ENCODE data around the gene KCNMA1.

Gene KCNMA1

GRCh38 chr10:77386365-77386764 is 251.2 kb downstream of the KCNMA1 start:
- TF ChIP-seq CTCF (IDR thresholded peaks at IDR 0.05; ENCODE audit: low read depth, low read length), result no peak
- in situ Hi-C loops (cut with HindIII; ENCODE audit: low sequenced_read_pairs), result no loop called here
- H3K4me3 ChIP-seq (ENCODE audit: low read depth, low read length), result no peak overlapping the region
- no peak for DNase-seq (ENCODE audit: low read depth, low spot score)

DNA sequence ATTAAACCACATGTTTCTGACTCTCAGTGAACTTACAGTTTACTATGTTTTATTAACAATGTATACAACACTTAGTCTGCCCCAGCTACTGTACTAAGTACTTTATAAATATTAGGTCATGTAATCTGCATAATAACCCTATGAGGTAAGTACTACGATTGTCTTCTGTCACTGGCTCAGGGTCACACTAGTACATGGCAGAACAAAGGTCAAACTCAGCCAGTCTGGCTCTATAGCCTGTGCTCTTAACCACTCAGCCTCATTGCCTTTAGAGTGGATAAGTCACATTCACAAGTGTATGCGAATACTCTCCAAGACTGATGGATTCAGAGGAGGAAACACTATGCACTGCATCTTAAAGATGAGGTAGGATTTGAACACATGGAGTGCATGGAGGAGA is 252.3 kb downstream of the KCNMA1 start:
- in situ Hi-C loops (cut with HindIII; ENCODE audit: low sequenced_read_pairs), result no loop called here
- no peak for TF ChIP-seq CTCF (IDR thresholded peaks at IDR 0.05; ENCODE audit: low read depth, low read length)
- no peak for DNase-seq (ENCODE audit: low read depth, low spot score)
- no peak overlapping the region for H3K4me3 ChIP-seq (ENCODE audit: low read depth, low read length)

GRCh38 chr10:77383861-77384553 is 253.6 kb downstream of the KCNMA1 start:
- H3K4me3 ChIP-seq (ENCODE audit: low read depth, low read length), result no peak overlapping the region
- DNase-seq (ENCODE audit: low read depth, low spot score), result peak; percentile 62
- in situ Hi-C loops (cut with HindIII; ENCODE audit: low sequenced_read_pairs), result no loop called here
- no peak for TF ChIP-seq CTCF (IDR thresholded peaks at IDR 0.05; ENCODE audit: low read depth, low read length)

- H3K4me3 ChIP-seq (ENCODE audit: low read depth, low read length), result no peak overlapping the region
- peak; percentile 37 for DNase-seq (ENCODE audit: low read depth, low spot score)
- no peak for TF ChIP-seq CTCF (IDR thresholded peaks at IDR 0.05; ENCODE audit: low read depth, low read length)
- in situ Hi-C loops (cut with HindIII; ENCODE audit: low sequenced_read_pairs), result no loop called here
Observed at GRCh38 chr10:77381750-77382149, 255.9 kb downstream of the KCNMA1 start.

DNA sequence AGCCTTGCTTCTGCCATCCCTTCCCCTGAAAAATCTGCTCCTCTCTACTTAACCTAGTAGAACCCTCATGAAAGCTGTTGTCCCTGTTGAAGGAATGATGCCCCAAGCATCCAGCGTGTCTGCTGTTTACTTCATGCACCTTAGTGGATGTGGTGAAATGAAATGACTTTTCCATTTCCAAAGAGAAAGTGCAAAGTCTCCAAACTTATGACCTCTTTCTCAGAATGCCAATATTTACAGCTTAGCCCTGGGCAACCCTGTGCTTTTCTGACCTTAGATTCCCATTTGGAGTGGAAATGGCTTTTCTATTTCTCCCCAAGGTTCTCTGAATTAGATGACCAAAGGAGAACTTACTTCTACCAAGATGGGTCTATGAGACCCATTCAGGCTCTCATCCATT is 256.9 kb downstream of the KCNMA1 start:
- no peak for DNase-seq (ENCODE audit: low read depth, low spot score)
- in situ Hi-C loops (cut with HindIII; ENCODE audit: low sequenced_read_pairs), result no loop called here
- TF ChIP-seq CTCF (IDR thresholded peaks at IDR 0.05; ENCODE audit: low read depth, low read length), result no peak
- no peak overlapping the region for H3K4me3 ChIP-seq (ENCODE audit: low read depth, low read length)

DNA sequence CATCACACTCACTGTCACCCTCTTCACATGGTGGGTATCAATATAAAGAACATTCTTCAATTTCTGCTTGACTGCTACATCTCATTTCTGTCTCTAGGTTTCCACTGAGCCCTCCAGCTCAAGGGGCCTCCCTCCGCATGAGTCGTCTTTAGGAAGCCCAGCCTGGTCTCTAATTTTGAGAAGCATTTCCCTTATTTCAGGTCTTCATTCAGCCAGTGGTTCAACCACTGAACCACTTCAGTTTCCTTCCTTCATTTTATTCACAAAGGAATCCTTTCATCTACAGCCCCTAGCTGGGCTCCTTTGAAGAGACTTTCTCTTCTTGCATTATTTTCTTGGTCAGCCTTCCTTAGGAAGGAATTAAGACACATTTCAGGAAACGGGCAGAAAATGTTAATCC is 257.4 kb downstream of the KCNMA1 start:
- DNase-seq (ENCODE audit: low read depth, low spot score), result no peak
- in situ Hi-C loops (cut with HindIII; ENCODE audit: low sequenced_read_pairs), result no loop called here
- no peak overlapping the region for H3K4me3 ChIP-seq (ENCODE audit: low read depth, low read length)
- TF ChIP-seq CTCF (IDR thresholded peaks at IDR 0.05; ENCODE audit: low read depth, low read length), result no peak
